Posterior cingulate gyrus (tissue), 11 donors: ENCODE data around the gene DDX27.

ENCODE experiments used
- DNase-seq, 10 donors: peaks; one replicate each; pipeline versions ENCODE4 v3.0.0 to v3.0.0-alpha.2; 2020 to 2021; ENCODE audit warnings: mixed read lengths in 3 of 10
- intact Hi-C: fragments of 100-400 bp; cut with DNase I; formaldehyde crosslinking; loops from one replicate; pipeline ENCODE4 v1.15.1; 2023

DDX27 gene

GRCh38 chr20:49285233-49285668 lies 66.0 kb downstream of the DDX27 start:
- no peak for DNase-seq
- intact Hi-C loops, result no loop called here

GRCh38 chr20:49285813-49286494 lies 66.7 kb downstream of the DDX27 start:
- DNase-seq, result no peak
- intact Hi-C loops, result no loop called here

- intact Hi-C loops, result no loop called here
- DNase-seq, result no peak
Observed at GRCh38 chr20:49286689-49287551, 67.7 kb downstream of the DDX27 start.

- intact Hi-C loops, result no loop called here
- no peak for DNase-seq
Observed at GRCh38 chr20:49287555-49288249, 68.5 kb downstream of the DDX27 start.

- DNase-seq, result no peak
- intact Hi-C loops, result no loop called here
Observed at GRCh38 chr20:49288250-49288751, 69.1 kb downstream of the DDX27 start.

- intact Hi-C loops, result no loop called here
- no peak for DNase-seq
Observed at GRCh38 chr20:49288784-49289696, 69.8 kb downstream of the DDX27 start.

GRCh38 chr20:49290608-49291191 lies 71.5 kb downstream of the DDX27 start:
- intact Hi-C loops, result no loop called here
- DNase-seq, result no peak

- DNase-seq, result no peak
- intact Hi-C loops, result no loop called here
Observed at GRCh38 chr20:49291200-49291599, 72.0 kb downstream of the DDX27 start.

- intact Hi-C loops, result no loop called here
Observed at GRCh38 chr20:49292010-49292409, 72.8 kb downstream of the DDX27 start.

GRCh38 chr20:49293122-49293521 lies 73.9 kb downstream of the DDX27 start:
- intact Hi-C loops, result no loop called here
- DNase-seq, result no peak

More at GRCh38 chr20:49292010-49292409, 72.8 kb downstream of the DDX27 start:
- DNase-seq, result no peak
